HEK293 (cell line): Measurements from ENCODE around the gene USP37.

Experiments
- ATF2 ChIP-seq: fragments of 450-650 bp; formaldehyde crosslinking; IDR thresholded peaks from 2 replicates; pipeline ENCODE4 v1.5.1; 2016; ENCODE audit warnings: missing biosample characterization, missing genetic modification characterization, low read depth
- CTCF ChIP-seq: fragments of 450-650 bp; formaldehyde crosslinking; IDR thresholded peaks from 2 replicates; pipeline ENCODE4 v1.5.1; 2016; ENCODE audit warnings: missing biosample characterization, missing genetic modification characterization
- KLF1 ChIP-seq: fragments of 450-650 bp; formaldehyde crosslinking; IDR thresholded peaks from 2 replicates; pipeline ENCODE4 v1.5.1; 2016; ENCODE audit warnings: missing biosample characterization, missing genetic modification characterization
- MEIS1 ChIP-seq: sonication (generic); formaldehyde crosslinking; IDR thresholded peaks from 2 replicates; pipeline ENCODE4 v1.8.1; 2022; ENCODE audit warnings: missing genetic modification reagents, mild to moderate bottlenecking, borderline replicate concordance
- ZBTB44 ChIP-seq: fragments of 450-650 bp; IDR thresholded peaks from 2 replicates; pipeline ENCODE4 v1.5.1; 2018; ENCODE audit warnings: missing biosample characterization, mild to moderate bottlenecking, missing genetic modification characterization
- ZBTB7A ChIP-seq: fragments of 450-650 bp; formaldehyde crosslinking; IDR thresholded peaks from 2 replicates; pipeline ENCODE4 v1.5.1; 2016; ENCODE audit warnings: low read depth, missing biosample characterization, missing genetic modification characterization
- ZNF10 ChIP-seq: fragments of 450-650 bp; formaldehyde crosslinking; IDR thresholded peaks from 2 replicates; pipeline ENCODE4 v1.5.1; 2017; ENCODE audit warnings: missing biosample characterization, missing genetic modification characterization
- ZNF596 ChIP-seq: fragments of 450-650 bp; IDR thresholded peaks from 2 replicates; pipeline ENCODE4 v1.5.0; 2018; ENCODE audit warnings: missing biosample characterization, mild to moderate bottlenecking, missing genetic modification characterization, moderate library complexity
- TF ChIP-seq, protein P1 (sequence below): fragments of 450-650 bp; formaldehyde crosslinking; optimal IDR thresholded peaks from 2 replicates; pipeline ENCODE3; 2016; ENCODE audit warnings: missing biosample characterization, mild to moderate bottlenecking, missing genetic modification characterization

DNA sequence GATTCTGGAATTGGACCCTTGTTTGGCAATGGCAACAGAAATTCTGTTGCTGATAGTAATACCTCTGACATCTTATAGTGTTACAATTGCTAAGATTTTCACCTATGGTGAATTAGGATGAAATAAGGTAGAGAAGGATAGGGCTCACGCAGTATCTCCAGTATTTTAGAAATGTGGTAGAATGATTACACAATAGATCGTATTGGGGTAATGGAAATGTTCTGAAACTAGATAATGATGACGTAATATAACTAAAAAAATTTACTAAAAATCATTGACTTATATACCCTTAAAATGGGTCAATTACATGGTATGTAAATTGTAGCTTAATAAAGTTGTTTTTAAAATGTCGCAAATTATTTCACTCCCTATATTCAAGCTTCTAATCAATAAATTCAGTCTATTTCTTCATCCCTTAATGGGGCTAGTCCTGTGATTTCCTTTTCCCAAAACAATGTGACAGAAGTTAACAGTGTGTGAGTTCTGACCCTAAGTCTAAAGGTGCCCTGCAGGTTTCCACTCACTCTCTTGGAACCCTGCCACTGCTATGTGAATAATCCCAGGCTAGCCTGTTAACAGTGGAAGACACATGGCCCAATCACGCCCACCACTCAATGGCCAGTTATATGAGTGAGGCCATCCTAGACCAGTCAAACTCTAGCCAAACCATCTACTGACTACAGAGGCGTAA lies 31.2 kb downstream of the USP37 start:
- TF ChIP-seq ZNF10 (tag by site-specific recombination), result no peak
- TF ChIP-seq ZBTB7A (tag by site-specific recombination), result no peak
- TF ChIP-seq KLF1, result no peak
- no peak for TF ChIP-seq MEIS1 (CRISPR knock-in tag)
- no peak for TF ChIP-seq CTCF (tag by site-specific recombination)
- TF ChIP-seq ZNF596 (tag by site-specific recombination), result no peak
- TF ChIP-seq, protein P1, sequence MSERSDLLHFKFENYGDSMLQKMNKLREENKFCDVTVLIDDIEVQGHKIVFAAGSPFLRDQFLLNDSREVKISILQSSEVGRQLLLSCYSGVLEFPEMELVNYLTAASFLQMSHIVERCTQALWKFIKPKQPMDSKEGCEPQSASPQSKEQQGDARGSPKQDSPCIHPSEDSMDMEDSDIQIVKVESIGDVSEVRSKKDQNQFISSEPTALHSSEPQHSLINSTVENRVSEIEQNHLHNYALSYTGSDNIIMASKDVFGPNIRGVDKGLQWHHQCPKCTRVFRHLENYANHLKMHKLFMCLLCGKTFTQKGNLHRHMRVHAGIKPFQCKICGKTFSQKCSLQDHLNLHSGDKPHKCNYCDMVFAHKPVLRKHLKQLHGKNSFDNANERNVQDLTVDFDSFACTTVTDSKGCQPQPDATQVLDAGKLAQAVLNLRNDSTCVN (tag by site-specific recombination), result no peak
- no peak for TF ChIP-seq ZBTB44
- TF ChIP-seq ATF2 (tag by site-specific recombination), result peak; percentile 32; the same call in 1 of the 2 replicates
